DND-41 (cell line): ENCODE measurements around the gene PRELID2.

Experiments used
- ATAC-seq: fragments of 200-7000 bp; cut with Tn5 transposase; 3 replicates; pipeline ENCODE4 v1.9.1; 2021; ENCODE audit warnings: low read depth; ENCODE audit not compliant: insufficient read depth
- DNase-seq: peaks from one replicate; pipeline ENCODE4 v3.0.0-alpha.2; 2020
- H2AFZ ChIP-seq: 2 replicates; pipeline ENCODE4 v1.6.0; 2012; ENCODE audit warnings: low read depth, low read length
- H3K27ac ChIP-seq: 2 replicates; pipeline ENCODE4 v1.5.1; 2012; ENCODE audit warnings: low read length, inconsistent platforms
- H3K27me3 ChIP-seq: fragments of 200-600 bp; sonication (generic); 2 replicates; pipeline ENCODE4 v1.6.0; 2012; ENCODE audit warnings: low read length, mild to moderate bottlenecking, inconsistent platforms; ENCODE audit not compliant: insufficient read depth, poor library complexity
- H3K36me3 ChIP-seq: 2 replicates; pipeline ENCODE4 v1.5.1; 2012; ENCODE audit warnings: low read length, inconsistent platforms; ENCODE audit not compliant: insufficient read depth
- H3K4me1 ChIP-seq: 2 replicates; pipeline ENCODE4 v1.5.1; 2012; ENCODE audit warnings: mild to moderate bottlenecking, low read length; ENCODE audit not compliant: insufficient read depth
- H3K4me2 ChIP-seq: 2 replicates; pipeline ENCODE4 v1.6.0; 2012; ENCODE audit warnings: mild to moderate bottlenecking, moderate library complexity, low read length, inconsistent platforms; ENCODE audit not compliant: insufficient read depth
- H3K4me3 ChIP-seq, 2 experiments: fragments of 200-600 bp in 1 of 2; shearing (Covaris generic) in 1 of 2; 2 replicates each; pipeline ENCODE4 v1.5.1; 2012 to 2016; ENCODE audit warnings: inconsistent platforms in 2 of 2, low read length in 2 of 2, mild to moderate bottlenecking in 2 of 2, low read depth in 1 of 2, moderate library complexity in 1 of 2
- H3K79me2 ChIP-seq: 2 replicates; pipeline ENCODE4 v1.6.0; 2012; ENCODE audit warnings: low read length, inconsistent platforms; ENCODE audit not compliant: insufficient read depth
- H3K9ac ChIP-seq: 2 replicates; pipeline ENCODE4 v1.6.0; 2012; ENCODE audit warnings: low read depth, mild to moderate bottlenecking, inconsistent platforms, low read length, moderate library complexity
- H3K9me3 ChIP-seq: 2 replicates; pipeline ENCODE4 v1.5.1; 2012; ENCODE audit warnings: low read length, moderate library complexity, mild to moderate bottlenecking, inconsistent platforms; ENCODE audit not compliant: insufficient read depth, severe bottlenecking
- H4K20me1 ChIP-seq: 2 replicates; pipeline ENCODE4 v1.6.0; 2012; ENCODE audit warnings: low read length; ENCODE audit not compliant: insufficient read depth
- CTCF ChIP-seq: IDR thresholded peaks from 2 replicates; pipeline ENCODE4 v1.5.1; 2012; ENCODE audit warnings: borderline replicate concordance, low read length, moderate library complexity, mild to moderate bottlenecking; ENCODE audit not compliant: poor library complexity, severe bottlenecking; ENCODE audit errors: extremely low read depth
- EZH2 ChIP-seq: IDR thresholded peaks from 3 replicates; pipeline ENCODE4 v1.6.1; 2012; ENCODE audit warnings: borderline replicate concordance, low read depth, mild to moderate bottlenecking, moderate library complexity, low read length, inconsistent platforms; ENCODE audit not compliant: severe bottlenecking

The PRELID2 gene

GRCh38 chr5:145712245-145712644 is 122.9 kb downstream of the PRELID2 start:
- no peaks in the 10 kb centered on the region for H3K36me3 ChIP-seq
- H3K27me3 ChIP-seq, result no peaks in the 10 kb centered on the region
- H3K79me2 ChIP-seq, result no peaks in the 10 kb centered on the region
- no peak overlapping the region for H2AFZ ChIP-seq
- no peak overlapping the region for H3K4me3 ChIP-seq
- no peak for TF ChIP-seq EZH2
- no peak for TF ChIP-seq CTCF
- no peak overlapping the region for H3K9ac ChIP-seq
- no peak for ATAC-seq
- no peak overlapping the region for H3K4me2 ChIP-seq
- DNase-seq, result no peak
- no peaks in the 10 kb centered on the region for H3K4me1 ChIP-seq
- H4K20me1 ChIP-seq, result no peaks in the 10 kb centered on the region
- H3K9me3 ChIP-seq, result no peaks in the 10 kb centered on the region
- no peak overlapping the region for H3K27ac ChIP-seq

GRCh38 chr5:145711417-145711816 is 123.7 kb downstream of the PRELID2 start:
- Histone ChIP-seq H3K4me2 (no peak overlapping the region), H3K36me3 (no peaks in the 10 kb centered on the region), H3K27ac (no peak overlapping the region), H3K27me3 (no peaks in the 10 kb centered on the region), H3K9me3 (no peaks in the 10 kb centered on the region), H3K79me2 (no peaks in the 10 kb centered on the region), H2AFZ (no peak overlapping the region), H3K4me1 (no peaks in the 10 kb centered on the region), H4K20me1 (no peaks in the 10 kb centered on the region), H3K4me3 (no peak overlapping the region), H3K9ac (no peak overlapping the region)
- no peak for DNase-seq
- ATAC-seq, result no peak
- TF ChIP-seq EZH2 (no peak), CTCF (no peak)
